HG03139 (cell line): ENCODE measurements around the gene LARGE1.
"Not testable (repeated sequence)": the region's sequence is repeated elsewhere in the genome, so short reads cannot be mapped to it uniquely, and the experiment has no call there.

Source experiments
- ATAC-seq: cut with Tn5 transposase; IDR thresholded peaks from one replicate; pipeline ENCODE4 v1.9.1; 2021; ENCODE audit not compliant: unreplicated experiment

The LARGE1 gene

DNA sequence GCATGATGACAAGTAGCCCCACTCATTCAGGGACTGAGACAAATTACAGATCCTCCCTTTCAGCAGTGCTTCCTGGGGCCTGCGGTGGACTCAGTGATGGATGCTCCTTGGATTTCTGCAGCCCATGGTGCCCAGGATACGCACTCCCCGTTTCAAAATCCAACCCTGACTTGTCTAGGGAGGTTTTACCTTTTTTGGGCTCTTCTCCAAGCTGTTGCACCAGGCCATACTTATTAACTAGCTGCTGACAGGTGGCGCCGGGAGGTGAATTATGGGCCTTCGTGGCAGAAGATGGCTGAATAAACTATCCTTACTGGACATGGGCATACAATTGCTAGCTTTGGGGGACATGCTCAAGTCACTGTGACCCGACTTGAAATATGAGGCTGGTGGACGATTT lies 537.8 kb downstream of the LARGE1 start:
- ATAC-seq: no peak

DNA sequence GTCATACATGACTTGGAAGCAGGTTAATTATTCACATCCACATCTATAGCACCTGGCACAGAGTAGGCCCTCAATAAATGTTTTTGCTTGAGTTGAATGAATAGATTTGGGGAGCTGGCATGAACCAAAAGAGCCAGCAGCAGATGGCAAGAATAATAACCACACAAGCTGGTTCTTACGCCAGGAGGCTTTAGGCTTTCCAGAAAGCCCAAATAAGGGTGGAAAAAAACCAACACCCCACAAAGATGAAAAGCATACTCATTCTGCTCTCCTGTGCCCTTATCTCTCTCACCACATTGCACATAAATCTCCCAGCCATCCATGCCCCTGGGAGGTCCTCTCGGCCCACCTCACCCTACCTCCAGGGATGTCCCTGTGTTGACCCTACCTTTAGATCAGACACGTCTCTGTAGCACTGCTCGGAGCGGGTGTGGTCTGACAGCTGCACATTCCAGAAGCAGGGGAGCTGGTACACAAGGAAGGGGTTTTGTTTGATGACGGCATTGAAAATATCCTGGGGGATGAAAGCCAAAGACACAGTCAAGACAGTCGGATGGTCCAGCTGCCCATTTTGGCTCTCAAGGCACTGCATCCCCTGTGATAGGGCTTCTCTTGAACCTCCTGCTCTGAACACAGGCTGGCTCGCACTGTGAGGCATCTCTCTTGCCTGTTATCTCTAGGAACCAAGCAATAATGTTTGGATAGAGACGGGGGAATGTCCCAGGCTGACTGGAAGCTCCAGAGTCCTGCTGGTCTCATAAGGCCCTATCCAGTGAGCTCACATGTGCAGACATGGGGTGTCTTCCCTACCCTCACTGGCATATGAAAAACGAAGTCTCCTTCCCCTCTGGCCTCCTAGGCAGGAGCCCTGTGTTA lies 538.5 kb downstream of the LARGE1 start:
- no peak for ATAC-seq

DNA sequence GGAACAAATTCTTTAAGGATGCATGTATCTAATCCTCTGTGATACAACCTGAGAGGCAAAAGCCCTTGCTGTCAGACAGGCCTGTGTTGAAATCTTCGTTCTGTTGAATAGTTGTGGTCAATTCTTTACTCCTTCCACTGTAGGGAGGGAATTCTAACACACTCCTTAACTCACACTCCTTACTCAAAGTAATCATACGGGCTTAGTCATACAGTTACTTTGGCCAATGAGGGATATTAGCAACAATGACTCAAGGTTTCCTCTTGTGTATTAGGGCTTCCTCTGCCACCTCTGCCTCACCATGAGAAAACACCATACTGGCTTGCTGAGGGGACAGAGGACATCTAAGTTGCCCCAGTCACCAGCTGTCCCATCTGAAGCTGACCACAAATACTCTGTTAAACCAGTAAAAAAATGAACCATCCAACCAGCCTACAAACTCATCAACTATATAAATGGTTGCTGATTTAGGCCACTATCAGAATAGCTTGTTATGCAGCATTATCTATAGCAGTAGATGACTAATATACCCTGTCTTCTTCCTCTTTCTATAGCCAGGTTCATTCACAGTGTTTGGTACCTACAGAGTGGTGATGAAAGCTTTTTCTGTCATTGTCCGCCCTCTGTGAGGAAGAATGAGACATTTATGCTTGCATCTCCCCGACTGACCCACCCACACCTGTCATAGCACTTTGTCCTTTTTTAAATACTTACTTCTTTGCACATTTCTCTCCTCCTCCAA lies 539.3 kb downstream of the LARGE1 start:
- no peak for ATAC-seq

DNA sequence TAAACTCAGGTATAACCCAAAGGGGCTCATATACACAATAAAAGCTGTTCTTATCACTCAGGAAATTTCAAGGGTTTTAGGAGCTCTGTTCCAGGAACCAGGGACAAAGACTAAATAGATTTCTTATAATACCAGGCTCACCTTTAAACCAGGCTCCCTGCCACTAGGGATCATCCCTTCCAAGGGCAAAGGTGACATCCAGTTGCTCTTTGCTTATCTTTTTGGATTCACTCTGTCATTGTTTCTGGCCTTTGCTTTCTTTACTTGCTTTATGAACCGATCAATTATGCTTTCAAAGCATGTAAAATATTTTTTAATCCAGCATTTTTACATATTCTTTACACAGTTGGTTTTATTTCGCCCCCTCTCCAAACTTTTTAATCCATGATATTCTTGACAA lies 540.4 kb downstream of the LARGE1 start:
- no peak for ATAC-seq

DNA sequence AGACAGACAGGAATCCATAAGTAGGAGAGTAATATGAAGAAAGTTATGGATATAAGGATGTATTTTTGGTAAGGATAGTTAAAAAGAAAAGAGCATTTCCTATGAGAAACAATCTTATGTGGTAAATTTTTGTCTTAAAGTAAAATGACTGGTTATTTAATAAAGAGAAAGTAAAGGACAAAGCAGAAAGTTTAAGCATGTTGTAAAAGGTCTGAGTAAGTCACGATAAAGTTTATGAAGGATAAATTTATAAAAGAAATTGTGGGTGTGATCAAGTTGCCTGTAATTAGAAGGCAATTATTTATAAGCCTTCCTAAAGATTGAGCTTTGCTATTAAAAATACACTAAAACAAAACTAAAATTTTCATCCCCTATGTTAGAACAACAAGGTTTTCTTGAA lies 547.4 kb downstream of the LARGE1 start:
- ATAC-seq: no peak

DNA sequence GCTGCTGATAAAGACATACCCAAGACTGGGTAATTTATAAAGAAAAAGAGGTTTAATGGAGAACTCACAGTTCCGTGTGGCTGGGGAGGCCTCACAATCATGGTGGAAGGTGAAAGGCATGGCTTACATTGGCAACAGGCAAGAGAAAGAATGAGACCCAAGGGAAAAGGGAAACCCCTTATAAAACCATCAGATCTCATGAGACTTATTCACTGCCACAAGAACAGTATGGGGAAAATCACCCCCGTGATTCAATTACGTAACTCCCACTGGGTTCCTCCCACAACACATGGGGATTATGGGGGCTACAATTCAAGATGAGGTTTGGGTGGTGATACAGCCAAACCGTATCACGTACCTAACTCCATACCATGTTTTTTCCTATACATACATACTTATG lies 557.0 kb downstream of the LARGE1 start:
- ATAC-seq: not testable (repeated sequence)

DNA sequence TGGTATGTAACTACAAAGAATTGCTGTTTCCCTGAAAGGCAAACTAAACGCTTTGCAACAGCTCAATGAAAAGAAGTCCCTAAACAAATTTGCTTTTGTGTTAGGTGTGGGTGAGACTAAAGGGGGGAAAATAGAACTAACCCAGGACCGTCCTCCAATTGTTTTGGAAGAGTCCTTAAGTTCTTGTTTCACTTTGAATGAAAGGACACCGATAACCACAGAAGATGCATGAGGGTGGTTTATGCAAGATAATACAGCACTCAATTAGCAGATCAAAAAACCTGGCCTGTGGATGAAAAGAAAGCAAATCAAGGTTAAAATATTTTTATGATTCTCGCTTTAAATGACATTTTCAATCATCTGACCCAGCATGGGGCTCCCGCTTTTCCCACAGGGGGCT lies 557.6 kb downstream of the LARGE1 start:
- ATAC-seq: no peak

DNA sequence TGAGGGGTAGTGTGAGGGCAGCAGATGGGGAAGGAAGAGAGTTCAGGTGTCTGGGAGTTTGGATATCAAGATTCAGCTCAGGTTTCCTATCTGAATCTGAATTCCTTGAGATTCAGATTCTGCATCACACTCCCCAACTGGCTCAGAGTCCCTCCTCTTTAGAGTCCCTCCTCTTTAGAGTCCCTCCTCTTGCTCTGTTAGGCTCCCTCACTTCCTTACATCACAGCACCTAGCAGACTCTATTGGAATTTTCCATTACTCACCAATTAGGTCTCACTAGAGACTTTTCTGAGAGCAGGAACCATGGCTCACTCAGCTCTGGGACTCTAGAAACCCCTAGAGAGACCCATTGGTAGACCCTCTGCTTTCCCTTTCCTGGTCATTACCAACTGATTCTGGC lies 558.7 kb downstream of the LARGE1 start:
- no peak for ATAC-seq

DNA sequence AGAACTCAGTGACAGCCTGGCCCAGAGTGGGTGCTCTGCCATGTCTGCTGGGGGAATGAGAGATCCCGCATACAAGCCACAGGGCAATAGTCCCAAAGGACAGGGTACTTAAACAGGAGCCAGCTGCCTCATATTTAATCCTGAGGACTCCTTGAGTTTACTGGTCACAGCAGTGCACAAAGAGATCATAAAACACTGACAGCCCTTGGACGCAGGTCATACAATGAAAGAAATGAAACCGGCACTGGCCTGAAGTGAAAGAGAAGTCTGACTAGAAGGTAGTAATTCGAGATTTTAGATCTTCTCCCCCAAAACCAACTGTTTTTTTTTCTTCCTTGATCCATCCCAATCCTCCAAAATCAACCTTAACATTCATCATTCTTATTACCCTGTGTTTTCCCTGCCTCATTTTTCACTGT lies 562.3 kb downstream of the LARGE1 start:
- ATAC-seq: no peak

DNA sequence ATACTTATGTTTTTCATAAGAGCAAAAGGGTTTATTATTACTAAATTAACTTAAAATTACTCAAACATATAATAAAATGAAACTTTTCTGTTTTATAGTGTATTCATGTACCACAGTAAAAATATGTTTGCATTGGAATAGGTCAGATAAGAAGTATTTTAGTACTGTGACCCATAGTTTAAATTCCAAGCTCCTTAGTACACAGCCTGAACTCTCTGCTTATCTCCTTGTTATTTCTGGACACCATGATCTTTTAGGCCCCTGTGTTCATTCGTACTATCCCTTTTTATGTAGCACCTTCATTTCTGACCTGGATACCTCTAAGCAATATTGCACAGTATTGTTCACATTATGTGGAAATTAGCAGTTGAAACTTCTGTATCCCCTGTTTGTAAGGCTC lies 565.3 kb downstream of the LARGE1 start:
- no peak for ATAC-seq

DNA sequence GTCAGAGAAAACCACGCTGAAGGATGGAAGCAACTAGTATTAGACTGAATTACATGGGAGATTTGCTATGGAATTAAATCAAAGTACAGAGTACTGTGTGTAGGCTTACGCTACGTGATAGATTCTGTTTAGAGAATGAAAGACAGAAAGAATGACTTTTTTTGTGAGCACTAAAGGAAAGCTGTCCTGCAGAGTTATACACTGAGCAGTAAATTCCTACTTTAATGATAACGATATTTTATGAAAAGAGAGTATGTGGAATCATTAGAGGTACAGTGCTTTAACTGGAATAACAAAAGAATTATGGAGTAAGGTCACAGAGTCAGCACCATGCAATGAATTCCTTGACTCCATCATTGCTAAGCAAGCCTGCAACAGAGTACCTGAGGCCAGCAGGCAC lies 566.8 kb downstream of the LARGE1 start:
- ATAC-seq: no peak

DNA sequence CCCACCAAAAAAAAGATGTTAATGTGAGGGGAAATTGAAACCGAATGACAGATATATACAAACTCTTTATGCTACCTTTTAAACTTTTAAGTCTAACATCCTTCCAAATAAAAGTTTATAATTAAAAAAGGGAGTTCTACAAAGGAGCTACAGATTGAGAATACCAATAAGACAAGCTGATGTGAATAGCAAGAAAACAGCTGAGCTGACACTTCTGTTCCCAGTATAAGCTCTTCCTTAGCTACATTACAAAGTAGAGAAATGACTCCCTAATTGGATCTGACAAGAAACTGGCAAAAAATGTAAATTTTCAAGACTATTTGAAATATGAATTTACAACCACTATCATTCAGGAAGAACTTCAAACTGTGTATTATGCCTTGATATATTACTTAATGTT lies 567.5 kb downstream of the LARGE1 start:
- ATAC-seq: no peak

DNA sequence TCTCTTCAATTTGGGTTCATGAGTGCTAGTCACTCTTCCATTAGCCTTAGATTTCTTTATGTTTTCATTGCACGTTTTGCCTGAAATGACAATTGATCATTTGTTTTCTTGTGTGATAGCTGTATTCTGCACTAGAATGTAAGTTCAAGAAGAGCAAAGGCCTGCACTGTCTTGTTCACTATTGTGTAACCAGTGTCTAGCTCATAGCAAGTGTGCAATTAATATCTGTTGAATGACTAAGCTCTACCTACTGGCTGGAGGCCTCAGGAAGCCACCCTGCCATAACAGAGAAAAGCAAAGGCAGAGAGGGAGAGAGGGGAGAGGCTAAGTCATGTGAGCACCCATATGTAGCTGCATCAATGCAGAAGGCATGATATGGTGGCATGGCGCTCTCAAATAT lies 569.3 kb downstream of the LARGE1 start:
- no peak for ATAC-seq

DNA sequence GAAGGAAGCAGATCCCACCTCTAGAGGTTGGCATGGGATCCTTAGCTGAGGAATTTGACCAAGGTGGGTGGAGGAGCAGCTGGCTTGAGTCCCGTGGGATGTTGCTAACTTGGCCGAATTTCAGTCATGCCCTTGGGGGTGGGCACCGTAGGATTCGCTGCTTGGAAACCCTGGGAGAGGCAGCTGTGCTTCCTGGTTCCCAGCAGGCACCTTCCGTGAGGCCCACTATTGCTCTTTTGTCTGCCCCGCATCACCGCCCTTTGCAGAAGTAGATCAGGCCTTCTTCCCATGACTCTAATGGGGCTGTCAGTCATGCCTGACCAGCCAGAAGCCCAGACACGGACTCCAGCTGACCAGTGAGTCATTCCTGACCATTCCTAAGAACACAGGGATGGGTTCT lies 569.8 kb downstream of the LARGE1 start:
- ATAC-seq: no peak

DNA sequence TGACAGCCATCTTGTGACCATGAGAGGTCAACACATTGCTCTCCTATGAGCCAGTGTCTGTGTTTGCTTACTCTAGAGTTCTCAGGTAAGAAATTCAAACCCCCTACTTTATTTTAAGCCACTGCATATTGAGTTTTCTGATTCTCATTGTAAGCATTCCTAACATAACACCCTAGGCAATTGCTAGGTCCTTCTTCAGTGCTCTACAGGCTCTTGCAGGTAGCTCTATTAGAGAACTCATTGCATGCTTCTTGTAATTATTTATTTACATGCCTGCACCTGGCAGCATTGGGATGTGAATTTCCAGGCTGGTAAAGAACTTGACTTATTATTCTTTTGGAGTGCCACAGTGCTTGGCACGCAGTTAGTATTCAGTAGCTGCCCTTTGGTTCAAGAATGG lies 573.3 kb downstream of the LARGE1 start:
- ATAC-seq: no peak

DNA sequence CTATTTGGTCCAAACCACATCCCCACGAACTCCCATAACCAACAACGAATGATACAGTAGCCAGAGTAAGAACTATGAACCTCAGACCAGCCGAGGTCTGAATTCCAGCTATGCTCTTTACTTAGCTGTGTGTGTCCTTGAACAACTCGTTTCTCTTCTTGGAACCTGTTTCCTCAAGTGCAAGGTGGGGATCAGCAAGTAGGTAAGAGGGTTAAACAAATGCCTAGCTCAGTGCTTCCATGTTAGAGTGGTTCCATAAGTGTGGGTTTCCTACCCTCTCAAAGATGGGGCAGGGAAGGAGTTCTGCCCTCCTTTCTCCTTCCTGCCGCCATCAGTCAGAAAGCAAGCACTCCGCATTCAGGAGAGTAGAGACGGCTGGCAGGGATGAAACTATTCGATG lies 578.7 kb downstream of the LARGE1 start:
- no peak for ATAC-seq

DNA sequence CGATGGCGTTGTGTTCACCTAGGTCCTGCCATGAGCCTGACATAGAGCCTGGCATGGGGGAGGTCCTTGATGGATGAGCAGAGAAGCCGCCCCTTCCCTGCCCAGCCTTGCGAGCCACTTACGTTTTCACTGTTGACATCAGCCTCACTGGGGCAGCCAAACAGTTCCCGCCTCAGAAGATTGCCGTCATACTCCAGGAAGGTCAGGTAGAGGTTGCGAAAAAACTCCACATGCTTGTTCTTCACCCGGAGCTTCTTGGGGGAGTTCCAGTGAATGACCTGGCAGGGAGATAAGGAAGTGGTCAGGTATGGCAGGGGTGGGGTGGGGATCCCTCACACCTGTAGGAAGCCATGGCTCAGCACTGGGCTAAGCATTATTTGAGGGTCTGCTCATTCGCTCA lies 582.8 kb downstream of the LARGE1 start:
- no peak for ATAC-seq

DNA sequence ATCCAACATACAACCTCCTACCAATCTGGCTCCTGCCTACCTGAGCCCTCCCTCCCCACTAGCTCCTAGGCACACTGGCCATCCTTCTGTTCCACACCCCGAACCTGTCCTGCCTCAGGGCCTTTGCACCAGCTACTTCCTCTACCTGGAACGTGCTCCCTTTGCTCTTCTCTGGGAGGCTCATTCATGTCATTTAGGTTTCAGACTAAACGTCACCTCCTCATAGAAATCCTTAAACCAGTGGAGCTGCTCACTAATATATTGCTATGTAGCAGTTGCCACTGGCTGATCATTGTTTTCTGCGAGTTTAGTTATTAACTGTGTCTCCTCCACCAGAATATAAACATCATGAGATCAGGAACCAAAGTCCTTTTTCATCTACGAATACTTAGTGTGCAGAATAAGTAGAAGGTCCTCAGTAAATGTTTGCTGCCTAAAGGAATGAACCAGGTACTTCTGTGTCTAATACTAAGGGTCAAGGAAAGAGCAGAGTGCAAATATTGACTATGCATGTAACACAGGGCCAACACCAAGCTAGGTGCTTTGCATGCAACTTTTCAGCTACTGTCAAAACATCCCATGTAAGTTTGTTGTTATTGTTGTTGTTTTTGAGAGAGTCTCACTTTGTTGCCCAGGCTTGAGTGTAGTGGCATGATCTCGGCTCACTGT lies 584.5 kb downstream of the LARGE1 start:
- no peak for ATAC-seq

DNA sequence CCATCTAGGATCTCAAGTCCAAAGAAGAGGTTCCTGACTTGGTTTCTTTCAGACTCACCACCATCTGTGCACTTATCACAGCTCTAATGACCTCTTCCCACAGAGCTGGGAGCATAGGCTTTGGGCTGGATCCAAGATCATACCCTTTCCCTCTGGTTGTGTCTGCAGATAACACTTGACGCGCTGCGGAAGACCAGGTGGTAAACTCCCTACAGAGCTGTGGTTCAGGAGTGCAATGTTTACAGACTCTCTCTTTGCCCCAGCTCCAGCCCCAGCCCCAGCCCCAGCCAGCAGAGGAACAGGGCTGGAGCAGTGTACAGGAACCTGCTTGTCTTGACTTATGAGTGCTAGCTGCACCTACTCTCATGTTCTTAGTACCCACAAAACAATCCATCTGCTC lies 587.7 kb downstream of the LARGE1 start:
- no peak for ATAC-seq

DNA sequence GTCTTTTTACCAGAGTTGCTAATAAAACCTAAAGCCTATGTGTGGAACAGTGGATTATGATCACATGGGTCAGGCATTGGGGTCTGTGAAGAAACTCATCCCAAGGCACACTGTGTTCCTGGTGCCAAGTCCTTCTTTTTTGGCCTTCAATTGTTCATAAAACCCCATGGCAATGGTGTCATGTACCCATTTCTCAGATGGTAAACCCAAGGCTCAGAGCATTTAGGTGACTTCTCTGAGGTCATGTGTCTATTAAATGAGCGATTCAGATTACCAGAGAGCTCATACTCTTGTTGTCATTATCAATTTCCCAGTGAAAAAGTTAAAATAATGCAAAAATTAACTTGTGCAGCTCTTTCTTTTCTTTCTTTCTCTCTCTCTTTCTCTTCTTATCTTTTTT lies 589.3 kb downstream of the LARGE1 start:
- no peak for ATAC-seq

DNA sequence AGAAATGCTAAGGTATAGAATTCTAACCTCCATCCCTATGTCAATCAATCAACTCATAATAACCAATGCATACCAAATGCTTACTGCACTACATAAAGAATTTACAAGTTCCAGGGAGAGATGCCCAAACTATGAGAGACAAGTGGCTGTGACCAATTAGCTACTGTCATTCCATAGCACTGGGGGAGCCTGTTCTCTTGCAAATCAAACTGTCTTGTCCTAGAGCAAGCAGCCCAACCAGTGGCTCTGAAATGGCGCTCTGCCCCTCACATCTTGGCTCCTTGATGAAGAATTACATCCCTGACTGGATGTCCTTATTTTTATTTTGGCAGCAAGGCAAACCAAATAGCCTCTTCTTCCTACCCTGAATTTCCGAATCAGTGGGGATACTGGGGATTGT lies 589.7 kb downstream of the LARGE1 start:
- ATAC-seq: no peak

DNA sequence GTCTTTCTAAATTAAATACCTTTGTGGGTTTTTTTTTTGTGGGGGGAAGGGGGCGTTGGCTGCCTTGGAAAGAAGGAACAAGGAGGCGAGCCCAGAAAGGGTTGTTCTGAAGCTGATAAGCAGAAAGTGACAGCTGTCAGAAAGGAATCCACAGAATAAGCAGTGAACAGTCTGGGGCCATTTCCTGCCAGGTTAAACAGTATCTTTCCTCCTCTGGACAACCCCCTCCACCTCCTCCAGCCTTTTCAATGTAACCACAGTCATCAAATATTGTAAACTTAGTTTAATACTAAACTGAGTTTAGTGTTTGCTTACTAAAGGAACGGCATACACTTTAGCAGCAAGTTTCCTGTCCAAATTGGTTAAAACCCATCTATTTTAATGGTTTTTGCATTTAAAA lies 590.9 kb downstream of the LARGE1 start:
- ATAC-seq: no peak
